Fibroblast of the conjunctiva (primary cell): ENCODE measurements around the gene ZFYVE9.
"Not testable (repeated sequence)": the region's sequence is repeated elsewhere in the genome, so short reads cannot be mapped to it uniquely, and the experiment has no call there.

Experiments
- DNase-seq: peaks from one replicate; pipeline ENCODE4 v3.0.0-alpha.2; 2010; ENCODE audit warnings: low read depth

The ZFYVE9 gene

DNA sequence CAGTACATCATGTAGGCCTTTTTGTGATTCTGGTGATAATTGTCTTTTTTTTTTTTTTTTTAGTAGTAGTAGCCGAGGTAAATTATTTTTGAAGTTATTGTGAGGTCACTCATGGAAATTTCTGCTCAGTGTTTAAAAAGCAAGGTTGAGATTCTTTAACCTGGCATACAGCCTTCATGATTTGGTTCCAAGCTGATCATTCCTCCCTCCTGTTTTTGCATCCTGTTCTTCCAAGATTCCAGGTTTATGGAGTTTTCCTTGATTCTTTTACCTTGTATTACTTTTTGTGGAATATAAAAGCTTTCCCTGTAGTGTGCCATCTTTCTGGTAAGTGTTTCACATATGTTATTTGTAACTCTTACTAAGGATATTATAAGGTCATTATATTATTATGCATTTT, 9.1 kb downstream of the ZFYVE9 start:
- no peak for DNase-seq

DNA sequence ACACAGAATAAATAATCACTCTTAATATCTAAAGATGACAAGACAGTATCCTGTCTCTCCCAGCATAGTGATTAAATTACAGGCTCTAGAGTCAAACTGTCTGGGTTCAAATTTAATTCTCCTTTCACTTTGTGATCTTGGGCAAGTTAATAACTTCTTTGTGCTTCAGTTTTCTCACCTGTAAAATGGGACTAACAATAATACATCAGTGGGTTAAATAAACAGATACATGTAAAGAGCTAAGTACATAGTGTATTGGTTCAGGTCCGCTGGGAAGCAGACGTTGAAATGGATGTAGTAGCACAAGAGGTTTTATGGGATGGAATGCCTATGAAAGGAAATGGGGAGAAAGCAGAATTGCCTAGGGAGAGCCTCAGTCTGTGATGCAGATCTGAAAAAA, 10.7 kb downstream of the ZFYVE9 start:
- no peak for DNase-seq

DNA sequence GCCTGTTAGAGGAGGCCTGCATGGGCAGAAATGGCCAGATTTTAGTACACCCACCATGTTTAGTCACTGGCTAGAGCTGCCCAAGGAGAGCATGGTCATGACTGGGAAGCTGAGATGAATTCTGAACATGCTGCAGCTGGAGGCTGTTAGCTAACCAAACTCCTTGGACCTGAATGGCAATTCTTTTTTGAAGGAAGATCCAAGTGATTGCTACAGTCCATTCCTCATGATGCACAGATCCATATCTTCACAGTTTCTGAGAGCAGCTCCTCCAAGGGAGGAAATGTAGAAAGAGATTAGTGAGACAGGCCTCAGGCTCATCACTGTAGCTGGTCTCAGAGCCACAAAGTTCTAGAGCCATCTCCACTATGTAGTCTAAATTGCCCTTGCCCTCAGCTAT, 11.1 kb downstream of the ZFYVE9 start:
- no peak for DNase-seq

DNA sequence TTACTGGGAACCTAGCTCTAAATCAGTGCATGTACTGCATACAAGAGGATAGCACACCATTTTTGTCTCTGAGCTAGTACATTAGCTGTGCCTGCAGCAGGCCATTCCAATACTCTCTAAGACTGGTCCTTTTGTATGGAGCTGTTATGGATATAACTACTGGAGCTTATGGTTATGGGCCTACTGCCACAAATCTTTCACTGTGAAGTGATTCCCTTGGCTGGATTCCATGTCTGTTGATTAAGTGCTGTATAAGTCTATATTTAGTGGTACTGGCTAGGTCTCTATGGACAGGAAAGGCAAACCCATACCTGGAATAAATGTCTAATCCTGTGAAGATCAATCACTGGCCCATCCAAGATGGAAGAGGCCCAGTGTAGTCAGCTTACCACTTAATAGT, 12.0 kb downstream of the ZFYVE9 start:
- no peak for DNase-seq

DNA sequence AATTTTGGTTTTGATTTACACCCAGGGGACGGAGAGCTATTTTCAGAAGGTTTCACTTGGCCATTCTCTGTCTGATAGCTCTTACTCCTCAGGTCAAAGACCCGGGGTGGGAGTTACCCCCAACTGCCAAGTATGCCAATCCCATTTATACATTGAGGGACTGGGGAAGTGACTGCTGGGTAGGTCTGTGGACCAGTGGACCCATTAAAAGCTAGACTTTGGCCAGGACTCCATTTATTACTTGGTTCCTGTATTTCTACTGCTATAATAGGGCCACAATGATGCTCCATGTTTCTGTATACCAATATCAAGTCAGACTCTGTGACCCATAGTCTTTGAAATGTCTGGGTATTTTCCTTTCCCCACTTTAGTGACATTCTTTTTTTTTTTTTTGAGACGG, 14.6 kb downstream of the ZFYVE9 start:
- DNase-seq, result no peak

DNA sequence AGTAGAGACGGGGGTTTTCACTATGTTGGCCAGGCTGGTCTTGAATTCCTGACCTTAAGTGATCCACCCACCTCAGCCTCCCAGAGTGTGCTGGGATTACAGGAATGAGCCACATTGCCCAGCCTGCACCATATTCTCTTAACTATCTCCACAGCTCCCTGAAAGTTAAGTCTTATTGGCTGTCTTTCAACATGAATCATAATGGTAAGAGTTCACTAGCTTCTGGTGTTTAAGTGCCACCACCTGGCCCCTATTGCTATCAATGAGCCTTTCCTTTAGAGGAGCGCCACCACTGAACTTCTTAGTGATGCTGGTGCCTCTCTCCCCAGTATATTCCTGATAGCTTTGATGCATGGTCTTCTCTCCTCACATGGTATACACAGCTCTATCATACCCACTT, 15.7 kb downstream of the ZFYVE9 start:
- DNase-seq, result no peak

DNA sequence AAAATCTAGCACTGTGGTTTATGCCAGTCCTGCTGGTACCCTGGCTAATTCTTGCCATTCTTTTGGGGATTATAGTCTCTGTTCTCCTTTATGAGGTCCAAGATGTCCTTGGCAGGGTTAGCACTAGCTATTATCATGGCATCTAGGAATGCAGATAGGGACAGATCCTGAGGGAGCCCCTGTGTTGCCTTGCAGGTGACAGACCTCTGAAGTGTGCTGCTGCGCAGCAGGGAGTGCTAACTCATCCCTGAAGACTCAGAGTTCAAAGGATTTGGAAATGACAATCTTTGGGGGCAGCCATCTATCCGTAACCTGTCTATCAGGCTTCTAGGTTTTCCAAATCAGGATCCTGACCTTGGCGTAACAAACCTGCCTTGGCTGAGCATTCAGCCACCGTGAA, 16.3 kb downstream of the ZFYVE9 start:
- no peak for DNase-seq

DNA sequence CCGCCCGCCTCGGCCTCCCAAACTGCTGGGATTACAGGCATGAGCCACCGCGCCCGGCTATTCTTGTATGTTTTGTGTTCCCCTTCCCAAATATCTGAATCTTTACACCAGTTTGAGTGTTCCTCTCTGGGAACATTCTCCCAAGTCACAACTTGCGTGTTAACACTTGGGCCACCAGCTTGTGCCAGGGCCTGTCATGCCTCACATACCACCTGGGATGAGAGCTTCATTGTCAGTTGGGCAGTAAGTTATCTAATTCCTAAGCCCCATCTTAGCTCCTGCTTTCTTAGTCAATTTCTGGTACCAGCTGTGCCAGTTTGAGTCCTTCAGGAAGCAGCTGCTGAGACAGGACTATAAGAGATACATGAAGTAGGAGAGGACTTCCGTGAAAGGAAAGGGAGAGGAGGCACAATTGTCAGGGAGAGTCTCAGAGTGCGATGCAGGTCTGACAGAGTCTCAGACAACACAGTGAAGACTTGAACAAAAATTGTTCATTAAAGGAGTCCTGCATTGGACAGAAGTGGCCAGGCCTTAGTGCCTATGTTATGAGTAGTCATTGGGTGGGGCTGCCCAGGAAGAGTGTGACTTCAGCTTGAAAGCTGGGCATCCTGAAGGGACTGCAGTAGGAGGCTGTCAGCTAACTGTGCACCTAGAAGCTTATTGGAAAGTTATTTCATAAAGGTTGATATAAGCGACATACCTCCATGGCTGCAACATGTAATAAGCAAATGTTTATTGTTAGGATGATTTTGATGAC, 17.3 kb downstream of the ZFYVE9 start:
- DNase-seq, result no peak

DNA sequence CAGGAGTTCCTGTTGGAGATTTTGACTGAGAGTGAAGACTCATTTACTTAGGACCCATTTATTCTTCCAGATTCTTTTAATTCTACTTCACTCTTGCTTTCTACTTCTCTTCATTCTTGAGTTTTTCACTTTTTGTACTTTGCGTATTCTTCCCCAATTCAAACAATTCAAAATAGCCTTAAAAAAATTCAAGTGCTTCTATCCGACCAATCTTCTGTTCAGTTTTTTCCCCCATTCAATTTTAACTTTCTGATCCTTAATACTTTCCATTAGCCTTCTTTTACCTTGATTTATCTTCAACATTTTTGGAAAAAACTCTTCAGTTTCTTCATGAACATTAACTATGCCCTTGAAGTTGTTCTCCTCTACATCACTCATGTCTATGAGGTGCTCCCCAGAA, 21.1 kb downstream of the ZFYVE9 start:
- no peak for DNase-seq

DNA sequence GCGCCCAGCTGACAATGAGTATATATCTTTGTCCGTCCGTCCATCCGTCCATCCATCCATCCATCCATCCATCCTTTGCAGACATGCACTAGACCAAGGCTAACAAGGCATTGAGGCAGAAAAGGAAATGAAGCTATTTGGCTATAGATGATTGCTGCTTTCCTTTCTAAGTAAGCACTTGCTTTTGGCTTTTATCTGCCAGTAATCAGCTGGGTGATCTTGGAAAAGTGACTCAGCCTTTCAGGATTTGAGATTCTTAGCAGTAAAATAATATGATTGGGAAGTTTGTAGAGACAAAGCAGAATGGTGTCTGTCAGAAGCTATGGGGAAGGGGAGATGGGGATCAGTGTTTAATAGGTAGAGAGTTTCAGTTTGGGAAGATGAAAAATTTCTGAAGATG, 22.7 kb downstream of the ZFYVE9 start:
- DNase-seq, result no peak

DNA sequence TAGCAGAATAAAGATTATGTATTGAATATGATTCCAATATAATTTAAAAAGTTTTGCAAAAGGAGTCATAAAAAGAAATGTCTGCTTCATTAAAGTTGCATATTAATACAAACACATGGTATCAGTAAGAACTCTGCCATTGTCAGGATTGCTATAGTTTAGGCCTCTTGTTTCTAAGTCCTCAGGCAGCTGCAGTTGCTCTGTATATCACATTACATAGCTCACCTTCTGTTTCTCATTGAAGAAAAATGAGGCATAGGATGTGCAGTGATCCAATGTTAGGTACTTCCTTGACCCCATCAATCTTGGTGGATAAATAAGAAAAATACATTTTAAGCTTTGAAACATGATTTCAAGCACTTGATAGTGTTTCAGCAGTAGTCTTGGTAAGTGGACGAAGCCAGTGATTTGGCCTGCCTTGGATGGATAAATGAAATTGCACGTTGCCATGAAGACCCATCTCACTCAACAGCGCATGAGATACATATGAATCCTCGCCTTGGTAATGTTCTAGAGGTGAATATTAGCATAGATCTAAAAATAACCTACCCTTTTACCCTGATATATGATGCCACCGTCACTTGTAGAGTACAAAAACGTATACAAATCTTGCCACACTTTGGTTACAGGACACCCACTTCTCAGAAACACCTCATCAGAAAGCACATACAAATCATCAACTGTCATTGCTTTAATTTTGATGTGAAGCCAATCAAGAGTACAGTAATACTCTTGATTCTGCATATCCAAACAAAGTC, 25.3 kb downstream of the ZFYVE9 start:
- DNase-seq, result no peak

DNA sequence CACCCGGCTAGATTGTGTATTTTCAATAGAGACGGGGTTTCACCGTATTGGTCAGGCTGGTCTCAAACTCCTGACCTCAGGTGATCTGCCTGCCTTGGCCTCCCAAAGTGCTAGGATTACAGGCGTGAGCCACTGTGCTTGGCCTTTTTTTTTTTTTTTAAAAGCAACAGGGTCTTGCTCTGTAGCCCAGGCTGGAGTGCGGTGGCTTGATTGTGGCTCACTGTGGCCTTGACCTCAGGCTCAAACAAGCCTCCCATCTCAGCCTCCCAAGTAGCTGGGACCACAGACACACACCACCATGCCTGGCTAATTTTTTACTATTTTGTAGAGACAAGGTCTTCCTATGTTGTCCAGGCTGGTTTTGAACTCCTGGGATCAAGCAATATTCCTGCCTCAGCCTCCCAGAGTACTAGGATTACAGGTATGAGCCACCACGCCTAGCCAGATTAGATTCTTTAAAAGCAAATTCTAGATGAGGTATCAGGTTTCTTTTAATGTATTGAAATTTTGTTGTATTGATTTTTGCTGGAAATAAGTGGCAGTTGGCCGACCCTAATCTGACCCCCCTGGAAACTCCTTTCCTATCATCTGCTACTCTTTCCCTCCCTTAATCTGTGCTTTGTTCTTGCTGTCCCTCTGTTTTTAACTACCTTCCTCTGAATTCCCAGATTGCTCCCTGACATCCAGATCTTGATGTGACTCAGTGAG, 26.6 kb downstream of the ZFYVE9 start:
- DNase-seq, result no peak

DNA sequence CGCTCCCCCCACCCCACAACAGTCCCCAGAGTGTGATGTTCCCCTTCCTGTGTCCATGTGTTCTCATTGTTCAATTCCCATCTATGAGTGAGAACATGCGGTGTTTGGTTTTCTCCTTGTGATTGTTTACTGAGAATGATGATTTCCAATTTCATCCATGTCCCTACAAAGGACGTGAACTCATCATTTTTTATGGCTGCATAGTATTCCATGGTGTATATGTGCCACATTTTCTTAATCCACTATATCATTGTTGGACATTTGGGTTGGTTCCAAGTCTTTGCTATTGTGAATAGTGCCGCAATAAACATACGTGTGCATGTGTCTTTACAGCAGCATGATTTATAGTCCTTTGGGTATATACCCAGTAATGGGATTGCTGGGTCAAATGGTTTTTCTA, 29.3 kb downstream of the ZFYVE9 start:
- DNase-seq, result not testable (repeated sequence)

DNA sequence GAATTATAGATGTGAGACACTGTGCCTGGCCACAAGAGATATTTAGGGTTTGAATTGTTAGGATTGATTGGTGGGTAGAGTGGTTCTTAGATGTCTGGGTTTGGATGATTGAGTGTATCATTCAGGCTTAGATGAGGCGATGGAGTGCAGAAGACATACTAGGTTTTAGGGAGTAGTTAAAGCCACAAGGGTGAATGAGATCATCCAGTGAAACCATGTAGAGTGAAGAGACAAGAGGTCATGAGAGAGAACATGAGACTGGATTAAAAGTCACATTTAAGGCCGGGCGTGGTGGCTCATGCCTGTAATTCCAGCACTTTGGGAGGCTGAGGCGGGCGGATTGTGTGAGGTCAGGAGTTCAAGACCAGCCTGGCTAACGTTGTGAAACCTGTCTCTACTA, 37.2 kb downstream of the ZFYVE9 start:
- no peak for DNase-seq

DNA sequence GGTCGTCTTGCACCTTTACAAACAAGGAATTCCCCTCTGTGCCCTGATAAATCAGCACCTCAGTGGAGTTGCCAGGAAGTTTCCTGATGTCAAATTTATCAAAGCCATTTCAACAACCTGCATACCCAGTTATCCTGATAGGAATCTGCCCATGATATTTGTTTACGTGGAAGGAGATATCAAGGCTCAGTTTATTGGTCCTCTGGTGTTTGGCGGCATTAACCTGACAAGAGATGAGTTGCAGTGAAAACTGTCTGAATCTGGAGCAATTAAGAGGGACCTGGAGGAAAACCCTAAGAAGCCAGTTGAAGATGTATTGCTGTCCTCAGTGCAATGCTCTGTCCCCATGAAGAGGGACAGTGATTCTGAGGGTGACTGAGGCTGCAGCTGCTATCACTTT, 38.3 kb downstream of the ZFYVE9 start:
- DNase-seq, result no peak

DNA sequence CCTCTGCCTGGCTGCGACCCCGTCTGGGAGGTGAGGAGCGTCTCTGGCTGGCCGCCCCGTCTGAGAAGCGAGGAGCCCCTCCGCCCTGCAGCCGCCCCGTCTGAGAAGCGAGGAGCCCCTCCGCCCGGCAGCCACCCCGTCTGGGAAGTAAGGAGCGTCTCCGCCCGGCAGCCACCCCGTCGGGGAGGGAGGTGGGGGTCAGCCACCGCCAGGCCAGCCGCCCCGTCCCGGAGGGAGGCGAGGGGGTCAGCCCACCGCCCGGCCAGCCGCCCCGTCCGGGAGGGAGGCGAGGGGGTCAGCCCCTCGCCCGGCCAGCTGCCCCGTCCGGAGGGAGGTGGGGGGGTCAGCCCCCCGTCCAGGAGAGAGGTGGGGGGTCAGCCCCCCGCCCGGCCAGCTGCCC, 39.9 kb downstream of the ZFYVE9 start:
- DNase-seq, result not testable (repeated sequence)

DNA sequence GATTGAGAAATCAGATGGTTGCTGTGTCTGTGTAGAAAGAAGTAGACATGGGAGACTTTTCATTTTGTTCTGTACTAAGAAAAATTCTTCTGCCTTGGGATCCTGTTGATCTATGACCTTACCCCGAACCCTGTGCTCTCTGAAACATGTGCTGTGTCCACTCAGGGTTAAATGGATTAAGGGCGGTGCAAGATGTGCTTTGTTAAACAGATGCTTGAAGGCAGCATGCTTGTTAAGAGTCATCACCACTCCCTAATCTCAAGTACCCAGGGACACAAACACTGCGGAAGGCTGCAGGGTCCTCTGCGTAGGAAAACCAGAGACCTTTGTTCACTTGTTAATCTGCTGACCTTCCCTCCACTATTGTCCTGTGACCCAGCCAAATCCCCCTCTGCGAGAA, 40.4 kb downstream of the ZFYVE9 start:
- DNase-seq, result not testable (repeated sequence)

DNA sequence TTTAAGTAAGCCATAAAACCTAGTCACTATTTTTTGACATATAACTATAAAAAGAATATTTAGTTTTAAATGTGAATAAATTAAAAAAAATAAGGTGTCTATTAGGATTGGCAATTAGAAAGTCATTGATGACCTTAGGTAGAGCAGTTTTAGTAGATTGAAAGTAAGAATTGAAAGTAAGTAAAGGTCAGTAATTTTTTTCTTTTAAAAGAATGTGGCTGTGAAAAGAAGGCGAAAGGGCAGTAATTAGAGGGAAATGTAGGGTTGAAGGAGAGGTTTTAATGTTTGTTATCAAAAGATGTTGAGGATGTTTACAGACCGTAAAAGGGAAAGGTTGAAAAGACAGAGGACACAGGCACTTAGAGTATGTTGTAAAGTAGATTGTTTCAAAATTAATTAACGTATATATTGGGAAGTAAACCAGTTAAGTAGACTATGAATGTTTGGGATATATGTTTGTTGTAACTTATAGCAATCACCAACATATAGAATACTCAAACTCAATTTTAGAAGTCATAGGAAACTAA, 41.0 kb downstream of the ZFYVE9 start:
- no peak for DNase-seq

DNA sequence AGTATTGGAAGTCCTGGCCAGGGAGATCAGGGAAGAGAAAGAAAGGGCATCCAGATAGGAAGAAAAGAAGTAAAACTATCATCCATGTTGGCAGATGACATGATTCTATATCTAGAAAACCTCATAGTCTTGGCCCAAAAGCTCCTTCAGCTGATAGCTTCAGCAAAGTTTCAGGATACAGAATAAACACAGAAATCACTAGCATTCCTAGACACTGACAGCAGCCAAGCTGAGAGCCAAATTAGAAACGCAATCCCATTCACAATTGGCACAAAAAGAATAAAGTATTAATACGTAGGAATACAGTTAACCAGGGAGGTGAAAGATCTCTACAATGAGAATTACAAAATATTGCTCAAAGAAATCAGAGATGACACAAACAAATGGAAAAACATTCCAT, 44.6 kb downstream of the ZFYVE9 start:
- DNase-seq, result no peak

DNA sequence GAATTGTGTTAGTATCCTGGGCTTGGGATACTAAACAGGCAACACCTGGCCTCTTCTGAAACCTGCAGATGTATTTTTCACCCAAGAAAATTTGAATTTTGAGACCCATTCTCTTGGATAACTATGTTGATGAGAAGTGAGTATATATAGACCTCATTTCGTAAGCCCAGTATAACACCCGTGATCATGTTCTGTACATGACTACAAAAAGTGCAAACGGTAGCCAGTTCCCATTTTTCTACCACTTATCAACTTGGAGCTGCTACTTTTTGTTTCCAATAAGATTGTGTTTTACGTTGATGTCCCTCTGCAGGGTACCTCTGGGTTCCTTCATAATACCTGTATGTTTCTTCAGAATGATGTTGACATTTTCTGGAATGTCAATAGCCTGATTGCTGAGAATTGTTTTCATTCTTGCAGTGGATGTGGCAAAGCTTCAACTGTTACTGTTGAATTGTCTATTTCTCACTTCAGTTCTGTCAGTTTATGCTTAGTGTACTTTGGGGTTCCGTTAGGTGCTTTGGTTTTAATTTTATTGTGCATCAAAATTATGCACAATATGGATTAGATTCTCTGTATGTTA, 48.1 kb downstream of the ZFYVE9 start:
- no peak for DNase-seq

DNA sequence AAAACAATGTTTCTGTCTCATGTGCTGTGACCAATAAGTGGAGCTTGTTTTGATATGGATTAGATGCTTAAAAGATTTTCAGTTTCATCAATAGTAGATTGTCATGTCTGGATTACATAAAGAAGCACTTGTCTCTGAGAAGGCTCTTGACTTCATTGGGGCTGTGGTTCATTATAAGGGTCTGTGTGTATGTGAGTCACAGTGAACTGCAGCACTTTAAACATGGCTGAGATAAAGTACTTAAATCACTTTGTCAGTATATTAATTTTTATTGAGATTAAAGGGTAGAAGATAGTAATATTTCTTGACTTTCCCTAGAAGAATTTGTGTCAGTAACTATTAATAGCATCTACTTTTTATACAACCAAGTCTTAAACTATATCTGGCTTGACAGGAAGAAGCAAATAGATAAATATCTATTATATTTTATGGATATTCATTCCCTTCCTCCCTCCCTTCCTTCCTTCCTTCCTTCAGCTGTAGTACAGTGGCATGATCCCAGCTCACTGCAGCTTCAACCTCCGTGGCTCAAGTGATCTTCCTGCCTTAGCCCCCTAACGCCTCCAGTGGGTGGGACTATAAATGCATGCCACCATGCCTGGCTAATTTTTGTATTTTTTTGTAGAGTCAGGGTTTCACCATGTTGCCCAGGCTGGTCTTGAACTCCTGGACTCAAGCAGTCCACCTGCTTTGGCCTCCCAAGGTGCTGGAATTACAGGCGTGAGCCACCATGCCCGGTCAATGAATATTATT, 48.8 kb downstream of the ZFYVE9 start:
- DNase-seq, result no peak
